Stimulated activated CD4-positive, alpha-beta T cell treated with anti-CD3 and anti-CD28 coated beads, TNF-alpha, amount 100 ng/mL, for 24 hours (primary cell): ENCODE results near the gene PRDM11.

Experiments
- DNase-seq, 3 experiments: peaks; one replicate each; pipeline ENCODE4 v3.0.0-alpha.2; 2020; ENCODE audit warnings: low read depth in 3 of 3

PRDM11 gene

GRCh38 chr11:45209000-45209879, 62.8 kb downstream of the PRDM11 start:
- no peak for DNase-seq

- no peak for DNase-seq
Measured at GRCh38 chr11:45209891-45210699, 63.7 kb downstream of the PRDM11 start.

DNA sequence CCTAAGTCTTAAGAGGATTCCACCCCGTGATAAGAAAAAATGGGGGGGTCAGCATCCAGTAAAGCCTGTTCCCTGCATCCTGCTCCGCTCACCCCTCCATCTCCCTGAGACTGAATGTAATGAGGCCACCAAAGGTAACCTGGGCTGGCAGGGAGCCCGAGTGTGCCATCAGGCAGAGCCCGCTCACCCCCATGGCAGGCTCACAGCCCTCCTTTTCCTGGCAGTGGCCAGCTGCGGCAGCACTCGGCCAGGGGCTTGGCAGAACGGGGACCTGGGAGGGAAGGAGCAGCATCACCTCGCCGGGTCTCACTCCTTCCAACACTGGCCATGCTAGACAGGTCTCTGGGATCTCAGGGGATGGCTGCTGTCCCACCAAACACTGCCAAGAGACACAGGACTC, 64.4 kb downstream of the PRDM11 start:
- no peak for DNase-seq

- DNase-seq = no peak
Measured at GRCh38 chr11:45211732-45212131, 65.3 kb downstream of the PRDM11 start.

- DNase-seq = no peak
Measured at GRCh38 chr11:45212566-45213315, 66.3 kb downstream of the PRDM11 start.

- no peak for DNase-seq
Measured at GRCh38 chr11:45213316-45213665, 66.9 kb downstream of the PRDM11 start.

DNA sequence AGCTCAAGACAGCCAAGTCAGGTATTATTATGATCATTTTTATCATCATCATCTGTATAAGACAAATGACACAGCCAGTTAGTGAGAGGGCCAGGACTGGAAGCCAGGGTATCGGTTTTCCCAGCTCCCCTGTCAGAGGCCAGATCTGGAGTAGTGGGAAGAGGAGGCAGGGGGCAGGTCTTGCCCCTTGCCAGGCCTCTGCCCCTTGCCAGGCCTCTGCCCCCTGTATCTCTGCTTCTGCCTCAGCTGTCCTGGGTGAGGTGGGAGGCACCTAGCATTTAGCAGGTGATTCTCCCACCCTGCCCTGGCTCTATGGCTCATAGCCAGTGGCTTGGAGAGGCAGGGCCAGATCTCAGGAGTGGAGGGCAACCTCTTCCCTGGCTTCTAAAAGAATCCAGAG, 67.3 kb downstream of the PRDM11 start:
- DNase-seq = no peak

- DNase-seq = no peak
Measured at GRCh38 chr11:45215098-45215865, 68.8 kb downstream of the PRDM11 start.

DNA sequence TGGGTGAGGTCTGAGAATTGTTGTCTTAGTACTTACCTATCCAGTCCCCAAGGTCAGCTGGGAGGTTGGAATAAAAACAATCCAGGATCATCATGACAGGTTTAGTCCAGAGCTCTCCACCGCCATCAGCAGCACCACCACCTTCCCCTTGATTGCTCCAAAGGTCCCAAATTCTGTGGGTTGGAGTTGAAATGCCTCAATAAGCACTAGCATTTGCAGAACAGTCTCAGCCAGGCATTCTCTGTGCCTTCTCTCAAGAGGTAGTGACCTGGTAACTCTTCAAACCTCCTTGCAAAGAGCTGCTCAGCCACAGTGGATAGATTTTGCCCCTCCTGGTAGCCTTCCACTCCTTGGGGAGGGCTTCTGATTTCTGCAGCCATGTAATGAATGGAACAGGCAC, 69.6 kb downstream of the PRDM11 start:
- no peak for DNase-seq

- DNase-seq = no peak
Measured at GRCh38 chr11:45216901-45217300, 70.5 kb downstream of the PRDM11 start.

GRCh38 chr11:45217991-45218390, 71.6 kb downstream of the PRDM11 start:
- DNase-seq = no peak

DNA sequence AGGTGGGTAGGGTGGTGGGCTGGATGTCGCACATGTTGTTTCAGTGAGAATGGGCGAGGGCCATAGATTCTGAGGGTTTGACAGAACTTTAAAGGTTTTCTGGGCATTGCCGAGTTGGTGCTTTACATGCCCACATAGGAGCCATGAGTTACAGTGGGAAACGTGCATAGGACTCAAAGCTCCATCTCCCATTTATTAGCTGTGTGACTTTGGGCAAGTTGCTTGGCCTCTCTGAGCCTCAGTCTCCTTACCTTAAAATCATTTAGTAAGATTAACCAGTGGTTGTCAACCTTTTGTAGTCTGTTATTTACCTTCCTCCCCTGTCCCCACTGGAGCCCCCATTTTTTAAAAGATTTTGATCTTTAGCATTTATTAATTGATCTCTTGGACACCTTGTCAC, 72.3 kb downstream of the PRDM11 start:
- DNase-seq = no peak

DNA sequence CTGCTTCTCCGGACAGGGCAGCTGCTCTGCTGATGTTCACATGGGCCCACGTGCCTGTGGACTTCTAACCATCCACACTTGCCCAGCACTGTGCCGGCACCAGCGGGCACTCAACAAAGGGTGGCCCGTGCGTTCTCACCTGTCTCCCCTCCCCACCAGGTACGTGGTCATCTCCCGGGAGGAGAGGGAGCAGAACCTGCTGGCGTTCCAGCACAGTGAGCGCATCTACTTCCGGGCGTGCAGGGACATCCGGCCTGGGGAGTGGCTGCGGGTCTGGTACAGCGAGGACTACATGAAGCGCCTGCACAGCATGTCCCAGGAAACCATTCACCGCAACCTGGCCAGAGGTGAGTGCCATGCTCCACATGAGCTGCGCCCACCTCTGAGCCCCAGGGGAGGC, 73.0 kb downstream of the PRDM11 start:
- DNase-seq = no peak

- no peak for DNase-seq
Measured at GRCh38 chr11:45223496-45223895, 77.1 kb downstream of the PRDM11 start.

DNA sequence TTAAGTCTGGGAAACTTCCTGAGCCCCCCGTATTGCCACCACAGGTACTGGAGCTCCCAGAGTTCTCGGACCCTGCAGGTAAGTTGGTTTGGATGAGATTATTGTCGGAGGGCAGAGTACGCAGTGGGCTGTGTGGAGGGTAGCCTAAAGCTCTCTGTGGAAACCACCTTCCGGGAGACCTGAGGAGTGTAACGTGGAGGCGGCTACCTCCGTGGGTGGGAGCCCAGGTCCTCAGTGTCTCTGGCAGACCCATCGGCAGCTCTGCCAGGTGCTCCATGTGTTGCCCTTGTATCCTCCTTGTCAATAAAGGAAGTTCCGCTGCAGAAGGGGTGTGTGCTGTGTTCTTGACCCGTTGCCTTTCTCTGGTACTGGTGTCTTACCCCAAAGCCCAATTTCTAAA, 78.3 kb downstream of the PRDM11 start:
- no peak for DNase-seq

- DNase-seq = no peak
Measured at GRCh38 chr11:45225277-45225676, 78.8 kb downstream of the PRDM11 start.

- no peak for DNase-seq
Measured at GRCh38 chr11:45225961-45226871, 79.8 kb downstream of the PRDM11 start.

DNA sequence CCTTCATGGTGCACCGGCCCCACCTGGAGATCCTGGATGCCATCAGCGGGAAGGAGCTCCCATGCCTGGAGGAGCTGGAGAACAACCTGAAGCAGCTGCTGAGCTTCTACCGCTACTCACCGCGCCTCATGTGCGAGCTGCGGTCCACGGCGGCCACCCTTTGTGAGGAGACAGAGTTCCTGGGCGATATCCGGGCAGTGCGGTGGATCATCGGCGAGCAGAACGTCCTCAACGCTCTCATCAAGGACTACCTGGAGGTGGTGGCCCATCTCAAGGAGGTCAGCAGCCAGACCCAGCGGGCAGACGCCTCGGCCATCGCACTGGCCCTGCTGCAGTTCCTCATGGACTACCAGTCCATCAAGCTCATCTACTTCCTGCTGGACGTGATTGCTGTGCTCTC, 80.5 kb downstream of the PRDM11 start:
- DNase-seq = no peak

GRCh38 chr11:45227836-45228235, 81.4 kb downstream of the PRDM11 start:
- no peak for DNase-seq

DNA sequence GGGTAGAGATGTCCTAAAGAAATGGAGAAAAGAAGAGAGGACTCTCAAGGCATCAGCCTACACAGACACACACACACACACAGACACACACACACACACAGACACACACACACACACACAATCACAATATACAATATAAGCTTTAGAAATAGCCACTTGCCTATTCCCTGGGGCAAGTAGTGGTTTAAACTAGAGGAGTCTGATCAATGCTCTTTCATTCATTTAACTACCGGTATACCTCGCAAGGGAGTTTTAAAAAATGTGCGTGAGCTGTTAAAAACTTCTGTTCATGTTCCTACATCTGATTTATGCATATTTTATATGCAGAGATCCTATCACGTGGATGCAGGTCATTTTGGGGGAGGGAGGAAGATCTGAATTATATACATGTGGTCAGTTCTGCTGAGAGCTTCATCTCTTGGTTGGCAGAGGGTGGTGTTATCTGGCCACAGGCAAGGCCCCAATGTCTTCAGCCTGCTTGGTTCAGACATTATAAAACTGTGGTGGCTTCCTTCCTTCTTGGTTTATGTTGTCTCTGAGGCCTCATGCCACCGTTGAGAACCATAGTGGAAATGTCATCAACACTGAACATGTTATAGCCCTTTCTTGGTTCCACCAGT, 83.1 kb downstream of the PRDM11 start:
- DNase-seq = no peak
